ENCODE data around the gene KRTAP10-6.
"Not testable (repeated sequence)": the region's sequence is repeated elsewhere in the genome, so short reads cannot be mapped to it uniquely, and the experiment has no call there.

KRTAP10-6 gene

GRCh38 chr21:44564099-44564498 is 28.2 kb downstream of the KRTAP10-6 start:
- no peak for TF ChIP-seq CTCF (conservative IDR thresholded peaks at IDR 0.05; ENCODE audit: control insufficient read depth, insufficient read depth, low read depth, low read length)
- no peak for DNase-seq (ENCODE audit: low read depth)
- no peak overlapping the region for H3K4me3 ChIP-seq (ENCODE audit: control insufficient read depth, low read depth, low read length)

GRCh38 chr21:44558695-44559094 is 33.6 kb downstream of the KRTAP10-6 start, which contains the start of gene KRTAP10-3:
Gene KRTAP10-3 (minus strand): TSS chr21:44558795. CDS start chr21:44558715, 80 bp downstream.
- TF ChIP-seq CTCF (conservative IDR thresholded peaks at IDR 0.05; ENCODE audit: control insufficient read depth, insufficient read depth, low read depth, low read length), result no peak
- no peak within 1 kb of the TSS for H3K4me3 ChIP-seq (ENCODE audit: control insufficient read depth, low read depth, low read length)
- DNase-seq (ENCODE audit: low read depth), result no peak

- not testable (repeated sequence) for H3K4me3 ChIP-seq (ENCODE audit: control insufficient read depth, low read depth, low read length); DNase-seq (ENCODE audit: low read depth)
These were observed 34.0 kb downstream of the KRTAP10-6 start for GRCh38 chr21:44558329-44558675.

GRCh38 chr21:44557491-44558328 is 34.6 kb downstream of the KRTAP10-6 start:
- H3K4me3 ChIP-seq (ENCODE audit: control insufficient read depth, low read depth, low read length), result no peak overlapping the region
- TF ChIP-seq CTCF (conservative IDR thresholded peaks at IDR 0.05; ENCODE audit: control insufficient read depth, insufficient read depth, low read depth, low read length), result no peak
- no peak for DNase-seq (ENCODE audit: low read depth)

GRCh38 chr21:44556879-44557278 is 35.4 kb downstream of the KRTAP10-6 start:
- TF ChIP-seq CTCF (conservative IDR thresholded peaks at IDR 0.05; ENCODE audit: control insufficient read depth, insufficient read depth, low read depth, low read length), result no peak
- DNase-seq (ENCODE audit: low read depth), result no peak
- H3K4me3 ChIP-seq (ENCODE audit: control insufficient read depth, low read depth, low read length), result no peak overlapping the region

- H3K4me3 ChIP-seq (ENCODE audit: control insufficient read depth, low read depth, low read length), result no peak overlapping the region
- TF ChIP-seq CTCF (conservative IDR thresholded peaks at IDR 0.05; ENCODE audit: control insufficient read depth, insufficient read depth, low read depth, low read length), result no peak
- DNase-seq (ENCODE audit: low read depth), result no peak
These were observed 37.0 kb downstream of the KRTAP10-6 start for GRCh38 chr21:44555200-44555875.

- DNase-seq (ENCODE audit: low read depth), result no peak
- TF ChIP-seq CTCF (conservative IDR thresholded peaks at IDR 0.05; ENCODE audit: control insufficient read depth, insufficient read depth, low read depth, low read length), result no peak
- H3K4me3 ChIP-seq (ENCODE audit: control insufficient read depth, low read depth, low read length), result no peak overlapping the region
These were observed 39.6 kb downstream of the KRTAP10-6 start for GRCh38 chr21:44552681-44553080.

Measured in fibroblast of mammary gland (primary cell).